GM23338 (cell line): Measurements from ENCODE around the gene SDHAF2. TPM values are rescaled to one million over a fixed set of nuclear protein-coding genes. Genes with fewer than 3 reads are reported as not detected.

Experiments
- ATAC-seq: fragments of 200-7000 bp; cut with Tn5 transposase; 3 replicates; pipeline ENCODE4 v1.9.1; 2020
- DNase-seq: peaks from one replicate; pipeline ENCODE4 v3.0.0-alpha.2; 2015; ENCODE audit warnings: low spot score
- H2AFZ ChIP-seq: fragments of 200-600 bp; sonication (generic); 2 replicates; pipeline ENCODE4 v1.8.0; 2016; ENCODE audit warnings: antibody characterized with exemption, mild to moderate bottlenecking, moderate library complexity
- H3F3A ChIP-seq: fragments of 200-600 bp; sonication (generic); replicated peaks from 2 replicates; pipeline ENCODE4 v1.8.0; 2017; ENCODE audit warnings: antibody characterized with exemption, mixed run types, low read depth
- H3K27ac ChIP-seq: fragments of 200-600 bp; sonication (generic); 2 replicates; pipeline ENCODE4 v1.6.1; 2016; ENCODE audit warnings: low read depth
- H3K27me3 ChIP-seq: fragments of 200-600 bp; sonication (generic); 2 replicates; pipeline ENCODE4 v1.8.0; 2016; ENCODE audit warnings: mild to moderate bottlenecking, mixed run types, moderate library complexity; ENCODE audit not compliant: insufficient read depth
- H3K36me3 ChIP-seq: fragments of 200-600 bp; sonication (generic); 2 replicates; pipeline ENCODE4 v1.8.0; 2016; ENCODE audit warnings: mild to moderate bottlenecking; ENCODE audit not compliant: insufficient read depth
- H3K4me1 ChIP-seq: fragments of 200-600 bp; sonication (generic); 2 replicates; pipeline ENCODE4 v1.8.0; 2016; ENCODE audit warnings: mild to moderate bottlenecking, moderate library complexity; ENCODE audit not compliant: insufficient read depth
- H3K4me2 ChIP-seq: fragments of 200-600 bp; sonication (generic); 2 replicates; pipeline ENCODE4 v1.7.1; 2017; ENCODE audit warnings: mixed run types
- H3K4me3 ChIP-seq: fragments of 200-600 bp; sonication (generic); 2 replicates; pipeline ENCODE4 v1.6.1; 2016; ENCODE audit warnings: mixed run types
- H3K79me2 ChIP-seq: fragments of 200-600 bp; sonication (generic); replicated peaks from 2 replicates; pipeline ENCODE4 v1.8.0; 2017; ENCODE audit warnings: mild to moderate bottlenecking; ENCODE audit not compliant: insufficient read depth
- H3K9me2 ChIP-seq: fragments of 200-600 bp; sonication (generic); 2 replicates; pipeline ENCODE4 v1.8.0; 2017; ENCODE audit not compliant: insufficient read depth
- H4K20me1 ChIP-seq: fragments of 200-600 bp; sonication (generic); replicated peaks from 2 replicates; pipeline ENCODE4 v1.8.0; 2017; ENCODE audit warnings: mild to moderate bottlenecking; ENCODE audit not compliant: insufficient read depth
- H3K27ac Mint-ChIP-seq: 2 replicates; pipeline ENCODE4 v1.8.0; 2020; ENCODE audit warnings: inconsistent platforms, mild to moderate bottlenecking, moderate library complexity, mixed read lengths
- H3K27me3 Mint-ChIP-seq: 3 replicates; pipeline ENCODE4 v1.8.0; 2022; ENCODE audit warnings: low read depth, mild to moderate bottlenecking, moderate library complexity, mixed read lengths, inconsistent platforms; ENCODE audit not compliant: insufficient read depth, poor library complexity
- H3K36me3 Mint-ChIP-seq: 3 replicates; pipeline ENCODE4 v1.8.0; 2021; ENCODE audit warnings: low read depth, mild to moderate bottlenecking, inconsistent platforms, moderate library complexity, mixed read lengths
- H3K4me1 Mint-ChIP-seq: 3 replicates; pipeline ENCODE4 v1.8.0; 2020; ENCODE audit warnings: mild to moderate bottlenecking, inconsistent platforms, mixed read lengths
- H3K4me3 Mint-ChIP-seq: 3 replicates; pipeline ENCODE4 v1.8.0; 2021; ENCODE audit warnings: moderate library complexity, mild to moderate bottlenecking, inconsistent platforms, mixed read lengths
- H3K9me3 Mint-ChIP-seq: 3 replicates; pipeline ENCODE4 v1.8.0; 2020; ENCODE audit warnings: moderate library complexity, mild to moderate bottlenecking, inconsistent platforms, mixed read lengths
- CREB1 ChIP-seq: fragments of 250-450 bp; sonication (Bioruptor Pico); IDR thresholded peaks from 2 replicates; pipeline ENCODE4 v1.5.0; 2020; ENCODE audit warnings: low read depth, mild to moderate bottlenecking, moderate library complexity
- EZH2 ChIP-seq: fragments of 200-600 bp; sonication (generic); IDR thresholded peaks from one replicate; pipeline ENCODE4 v1.8.0; 2017; ENCODE audit warnings: antibody characterized with exemption, mild to moderate bottlenecking, low read depth; ENCODE audit not compliant: unreplicated experiment
- EZH2phosphoT487 ChIP-seq: fragments of 200-600 bp; sonication (generic); IDR thresholded peaks from one replicate; pipeline ENCODE4 v1.8.1; 2018; ENCODE audit warnings: antibody characterized with exemption; ENCODE audit not compliant: unreplicated experiment
- JUNB ChIP-seq: IDR thresholded peaks from one replicate; pipeline ENCODE4 v1.6.1; 2016; ENCODE audit warnings: antibody characterized with exemption; ENCODE audit not compliant: unreplicated experiment
- NANOG ChIP-seq: IDR thresholded peaks from 2 replicates; pipeline ENCODE4 v1.6.1; 2016; ENCODE audit warnings: antibody characterized with exemption, borderline replicate concordance
- POLR2AphosphoS5 ChIP-seq: IDR thresholded peaks from 2 replicates; pipeline ENCODE4 v1.6.1; 2016; ENCODE audit warnings: antibody characterized with exemption, low read depth
- STAT1 ChIP-seq: IDR thresholded peaks from one replicate; pipeline ENCODE4 v1.6.1; 2016; ENCODE audit warnings: antibody characterized with exemption; ENCODE audit not compliant: unreplicated experiment
- ZNF114 ChIP-seq: fragments of 250-450 bp; sonication (Bioruptor Pico); IDR thresholded peaks from 2 replicates; pipeline ENCODE4 v1.5.0; 2020; ENCODE audit warnings: mild to moderate bottlenecking, moderate library complexity
- ZNF331 ChIP-seq: fragments of 250-450 bp; sonication (Bioruptor Pico); IDR thresholded peaks from 2 replicates; pipeline ENCODE4 v1.5.0; 2020; ENCODE audit warnings: low read depth, mild to moderate bottlenecking, moderate library complexity
- polyA plus RNA-seq: library from polyadenylated mRNA; unstranded; fragments of >200 nt; fragmentation: Nextera tagmentation; extraction: Ambion mirVana; gene quantifications from 2 replicates; pipeline ENCODE4 v1.2.1, GENCODE V29; 2016
- total RNA-seq: library from RNA; depleted of rRNA; stranded (reverse); fragments of >200 nt; shearing (Covaris generic); gene quantifications from 2 replicates; pipeline ENCODE4 v1.2.3, GENCODE V29; 2014
- TF ChIP-seq, protein P1 (sequence below), 2 experiments: fragments of 200-600 bp in 1 of 2; sonication (generic) in 1 of 2; conservative IDR thresholded peaks; 2 replicates each; pipeline versions ENCODE4 v1.5.1 to v1.6.1; 2016 to 2017; ENCODE audit warnings: antibody characterized with exemption in 2 of 2, low read depth in 2 of 2, mild to moderate bottlenecking in 2 of 2, moderate library complexity in 1 of 2
- TF ChIP-seq, protein P2 (sequence below): IDR thresholded peaks from 2 replicates; pipeline ENCODE4 v1.6.1; 2016; ENCODE audit warnings: antibody characterized with exemption
- TF ChIP-seq, protein P3 (sequence below): IDR thresholded peaks from one replicate; pipeline ENCODE4 v1.6.1; 2018; ENCODE audit warnings: antibody characterized with exemption; ENCODE audit not compliant: unreplicated experiment
- TF ChIP-seq, protein P4 (sequence below): fragments of 250-450 bp; sonication (Bioruptor Pico); IDR thresholded peaks from 2 replicates; pipeline ENCODE4 v1.5.0; 2020; ENCODE audit warnings: mild to moderate bottlenecking, moderate library complexity

SDHAF2 gene
- total and polyA plus RNA-seq, 2 experiments from 2014 or later = 53.8 to 57.0 TPM

DNA sequence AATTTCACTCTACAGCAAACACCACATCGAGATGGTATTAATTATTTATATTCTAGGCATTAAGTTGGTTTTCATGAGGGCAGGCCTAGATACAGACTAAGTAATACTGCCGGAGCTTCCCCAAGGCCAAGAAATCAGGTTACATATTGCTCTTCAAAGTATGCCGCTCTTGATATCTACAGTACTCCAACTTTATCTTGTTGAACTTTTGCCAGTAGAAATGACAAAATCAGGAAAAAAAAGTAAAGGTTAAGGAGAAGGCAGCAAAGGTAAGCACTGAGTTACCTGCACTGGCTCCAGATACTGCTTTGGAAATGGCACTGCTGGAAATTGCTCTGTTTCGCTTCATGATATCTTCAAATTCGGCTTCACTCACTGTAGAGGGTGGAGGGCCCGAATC is 14.5 kb upstream of the SDHAF2 start:
- H2AFZ ChIP-seq = no peak overlapping the region
- no peak overlapping the region for H3K4me3 ChIP-seq
- Mint-ChIP-seq H3K27ac (no peak overlapping the region), H3K4me3 (no peak overlapping the region), H3K4me1 (no peaks in the 10 kb centered on the region), H3K9me3 (no peaks in the 10 kb centered on the region), H3K36me3 (peaks cover 97% of the 10 kb centered on the region), H3K27me3 (no peaks in the 10 kb centered on the region)
- H3K9me2 ChIP-seq = no peaks in the 10 kb centered on the region
- TF ChIP-seq ZNF114 (CRISPR knock-in tag) = no peak
- TF ChIP-seq, protein P1, sequence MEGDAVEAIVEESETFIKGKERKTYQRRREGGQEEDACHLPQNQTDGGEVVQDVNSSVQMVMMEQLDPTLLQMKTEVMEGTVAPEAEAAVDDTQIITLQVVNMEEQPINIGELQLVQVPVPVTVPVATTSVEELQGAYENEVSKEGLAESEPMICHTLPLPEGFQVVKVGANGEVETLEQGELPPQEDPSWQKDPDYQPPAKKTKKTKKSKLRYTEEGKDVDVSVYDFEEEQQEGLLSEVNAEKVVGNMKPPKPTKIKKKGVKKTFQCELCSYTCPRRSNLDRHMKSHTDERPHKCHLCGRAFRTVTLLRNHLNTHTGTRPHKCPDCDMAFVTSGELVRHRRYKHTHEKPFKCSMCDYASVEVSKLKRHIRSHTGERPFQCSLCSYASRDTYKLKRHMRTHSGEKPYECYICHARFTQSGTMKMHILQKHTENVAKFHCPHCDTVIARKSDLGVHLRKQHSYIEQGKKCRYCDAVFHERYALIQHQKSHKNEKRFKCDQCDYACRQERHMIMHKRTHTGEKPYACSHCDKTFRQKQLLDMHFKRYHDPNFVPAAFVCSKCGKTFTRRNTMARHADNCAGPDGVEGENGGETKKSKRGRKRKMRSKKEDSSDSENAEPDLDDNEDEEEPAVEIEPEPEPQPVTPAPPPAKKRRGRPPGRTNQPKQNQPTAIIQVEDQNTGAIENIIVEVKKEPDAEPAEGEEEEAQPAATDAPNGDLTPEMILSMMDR (conservative IDR thresholded peaks at IDR 0.05; ENCODE audit: low read depth in 2 of 2) = no peak
- no peak for TF ChIP-seq CREB1 (CRISPR knock-in tag)
- no peak for TF ChIP-seq EZH2phosphoT487
- TF ChIP-seq JUNB = no peak
- TF ChIP-seq, protein P2, sequence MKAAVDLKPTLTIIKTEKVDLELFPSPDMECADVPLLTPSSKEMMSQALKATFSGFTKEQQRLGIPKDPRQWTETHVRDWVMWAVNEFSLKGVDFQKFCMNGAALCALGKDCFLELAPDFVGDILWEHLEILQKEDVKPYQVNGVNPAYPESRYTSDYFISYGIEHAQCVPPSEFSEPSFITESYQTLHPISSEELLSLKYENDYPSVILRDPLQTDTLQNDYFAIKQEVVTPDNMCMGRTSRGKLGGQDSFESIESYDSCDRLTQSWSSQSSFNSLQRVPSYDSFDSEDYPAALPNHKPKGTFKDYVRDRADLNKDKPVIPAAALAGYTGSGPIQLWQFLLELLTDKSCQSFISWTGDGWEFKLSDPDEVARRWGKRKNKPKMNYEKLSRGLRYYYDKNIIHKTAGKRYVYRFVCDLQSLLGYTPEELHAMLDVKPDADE = no peak
- no peak for TF ChIP-seq STAT1
- TF ChIP-seq EZH2 = no peak
- TF ChIP-seq NANOG = no peak
- TF ChIP-seq POLR2AphosphoS5 = no peak
- TF ChIP-seq, protein P3, sequence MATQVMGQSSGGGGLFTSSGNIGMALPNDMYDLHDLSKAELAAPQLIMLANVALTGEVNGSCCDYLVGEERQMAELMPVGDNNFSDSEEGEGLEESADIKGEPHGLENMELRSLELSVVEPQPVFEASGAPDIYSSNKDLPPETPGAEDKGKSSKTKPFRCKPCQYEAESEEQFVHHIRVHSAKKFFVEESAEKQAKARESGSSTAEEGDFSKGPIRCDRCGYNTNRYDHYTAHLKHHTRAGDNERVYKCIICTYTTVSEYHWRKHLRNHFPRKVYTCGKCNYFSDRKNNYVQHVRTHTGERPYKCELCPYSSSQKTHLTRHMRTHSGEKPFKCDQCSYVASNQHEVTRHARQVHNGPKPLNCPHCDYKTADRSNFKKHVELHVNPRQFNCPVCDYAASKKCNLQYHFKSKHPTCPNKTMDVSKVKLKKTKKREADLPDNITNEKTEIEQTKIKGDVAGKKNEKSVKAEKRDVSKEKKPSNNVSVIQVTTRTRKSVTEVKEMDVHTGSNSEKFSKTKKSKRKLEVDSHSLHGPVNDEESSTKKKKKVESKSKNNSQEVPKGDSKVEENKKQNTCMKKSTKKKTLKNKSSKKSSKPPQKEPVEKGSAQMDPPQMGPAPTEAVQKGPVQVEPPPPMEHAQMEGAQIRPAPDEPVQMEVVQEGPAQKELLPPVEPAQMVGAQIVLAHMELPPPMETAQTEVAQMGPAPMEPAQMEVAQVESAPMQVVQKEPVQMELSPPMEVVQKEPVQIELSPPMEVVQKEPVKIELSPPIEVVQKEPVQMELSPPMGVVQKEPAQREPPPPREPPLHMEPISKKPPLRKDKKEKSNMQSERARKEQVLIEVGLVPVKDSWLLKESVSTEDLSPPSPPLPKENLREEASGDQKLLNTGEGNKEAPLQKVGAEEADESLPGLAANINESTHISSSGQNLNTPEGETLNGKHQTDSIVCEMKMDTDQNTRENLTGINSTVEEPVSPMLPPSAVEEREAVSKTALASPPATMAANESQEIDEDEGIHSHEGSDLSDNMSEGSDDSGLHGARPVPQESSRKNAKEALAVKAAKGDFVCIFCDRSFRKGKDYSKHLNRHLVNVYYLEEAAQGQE = no peak
- TF ChIP-seq, protein P4, sequence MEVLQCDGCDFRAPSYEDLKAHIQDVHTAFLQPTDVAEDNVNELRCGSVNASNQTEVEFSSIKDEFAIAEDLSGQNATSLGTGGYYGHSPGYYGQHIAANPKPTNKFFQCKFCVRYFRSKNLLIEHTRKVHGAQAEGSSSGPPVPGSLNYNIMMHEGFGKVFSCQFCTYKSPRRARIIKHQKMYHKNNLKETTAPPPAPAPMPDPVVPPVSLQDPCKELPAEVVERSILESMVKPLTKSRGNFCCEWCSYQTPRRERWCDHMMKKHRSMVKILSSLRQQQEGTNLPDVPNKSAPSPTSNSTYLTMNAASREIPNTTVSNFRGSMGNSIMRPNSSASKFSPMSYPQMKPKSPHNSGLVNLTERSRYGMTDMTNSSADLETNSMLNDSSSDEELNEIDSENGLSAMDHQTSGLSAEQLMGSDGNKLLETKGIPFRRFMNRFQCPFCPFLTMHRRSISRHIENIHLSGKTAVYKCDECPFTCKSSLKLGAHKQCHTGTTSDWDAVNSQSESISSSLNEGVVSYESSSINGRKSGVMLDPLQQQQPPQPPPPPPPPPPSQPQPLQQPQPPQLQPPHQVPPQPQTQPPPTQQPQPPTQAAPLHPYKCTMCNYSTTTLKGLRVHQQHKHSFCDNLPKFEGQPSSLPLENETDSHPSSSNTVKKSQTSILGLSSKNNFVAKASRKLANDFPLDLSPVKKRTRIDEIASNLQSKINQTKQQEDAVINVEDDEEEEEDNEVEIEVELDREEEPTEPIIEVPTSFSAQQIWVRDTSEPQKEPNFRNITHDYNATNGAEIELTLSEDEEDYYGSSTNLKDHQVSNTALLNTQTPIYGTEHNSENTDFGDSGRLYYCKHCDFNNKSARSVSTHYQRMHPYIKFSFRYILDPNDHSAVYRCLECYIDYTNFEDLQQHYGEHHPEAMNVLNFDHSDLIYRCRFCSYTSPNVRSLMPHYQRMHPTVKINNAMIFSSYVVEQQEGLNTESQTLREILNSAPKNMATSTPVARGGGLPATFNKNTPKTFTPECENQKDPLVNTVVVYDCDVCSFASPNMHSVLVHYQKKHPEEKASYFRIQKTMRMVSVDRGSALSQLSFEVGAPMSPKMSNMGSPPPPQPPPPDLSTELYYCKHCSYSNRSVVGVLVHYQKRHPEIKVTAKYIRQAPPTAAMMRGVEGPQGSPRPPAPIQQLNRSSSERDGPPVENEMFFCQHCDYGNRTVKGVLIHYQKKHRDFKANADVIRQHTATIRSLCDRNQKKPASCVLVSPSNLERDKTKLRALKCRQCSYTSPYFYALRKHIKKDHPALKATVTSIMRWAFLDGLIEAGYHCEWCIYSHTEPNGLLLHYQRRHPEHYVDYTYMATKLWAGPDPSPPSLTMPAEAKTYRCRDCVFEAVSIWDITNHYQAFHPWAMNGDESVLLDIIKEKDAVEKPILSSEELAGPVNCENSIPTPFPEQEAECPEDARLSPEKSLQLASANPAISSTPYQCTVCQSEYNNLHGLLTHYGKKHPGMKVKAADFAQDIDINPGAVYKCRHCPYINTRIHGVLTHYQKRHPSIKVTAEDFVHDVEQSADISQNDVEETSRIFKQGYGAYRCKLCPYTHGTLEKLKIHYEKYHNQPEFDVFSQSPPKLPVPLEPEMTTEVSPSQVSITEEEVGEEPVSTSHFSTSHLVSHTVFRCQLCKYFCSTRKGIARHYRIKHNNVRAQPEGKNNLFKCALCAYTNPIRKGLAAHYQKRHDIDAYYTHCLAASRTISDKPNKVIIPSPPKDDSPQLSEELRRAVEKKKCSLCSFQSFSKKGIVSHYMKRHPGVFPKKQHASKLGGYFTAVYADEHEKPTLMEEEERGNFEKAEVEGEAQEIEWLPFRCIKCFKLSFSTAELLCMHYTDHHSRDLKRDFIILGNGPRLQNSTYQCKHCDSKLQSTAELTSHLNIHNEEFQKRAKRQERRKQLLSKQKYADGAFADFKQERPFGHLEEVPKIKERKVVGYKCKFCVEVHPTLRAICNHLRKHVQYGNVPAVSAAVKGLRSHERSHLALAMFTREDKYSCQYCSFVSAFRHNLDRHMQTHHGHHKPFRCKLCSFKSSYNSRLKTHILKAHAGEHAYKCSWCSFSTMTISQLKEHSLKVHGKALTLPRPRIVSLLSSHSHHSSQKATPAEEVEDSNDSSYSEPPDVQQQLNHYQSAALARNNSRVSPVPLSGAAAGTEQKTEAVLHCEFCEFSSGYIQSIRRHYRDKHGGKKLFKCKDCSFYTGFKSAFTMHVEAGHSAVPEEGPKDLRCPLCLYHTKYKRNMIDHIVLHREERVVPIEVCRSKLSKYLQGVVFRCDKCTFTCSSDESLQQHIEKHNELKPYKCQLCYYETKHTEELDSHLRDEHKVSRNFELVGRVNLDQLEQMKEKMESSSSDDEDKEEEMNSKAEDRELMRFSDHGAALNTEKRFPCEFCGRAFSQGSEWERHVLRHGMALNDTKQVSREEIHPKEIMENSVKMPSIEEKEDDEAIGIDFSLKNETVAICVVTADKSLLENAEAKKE (CRISPR knock-in tag) = no peak
- no peak for TF ChIP-seq ZNF331
- no peak for DNase-seq
- peaks cover 56% of the 10 kb centered on the region for H4K20me1 ChIP-seq
- peaks cover 40% of the 10 kb centered on the region for H3K79me2 ChIP-seq
- H3K27me3 ChIP-seq = no peaks in the 10 kb centered on the region
- ATAC-seq = no peak
- no peak overlapping the region for H3K27ac ChIP-seq
- no peak overlapping the region for H3K4me2 ChIP-seq
- peaks cover 26% of the 10 kb centered on the region for H3F3A ChIP-seq
- peaks cover 91% of the 10 kb centered on the region for H3K36me3 ChIP-seq
- H3K4me1 ChIP-seq = no peaks in the 10 kb centered on the region
